GM23338 (cell line): ENCODE measurements around the gene EIF2A. TPM values are rescaled to one million over a fixed set of nuclear protein-coding genes. Genes with fewer than 3 reads are reported as not detected.

Source experiments
- ATAC-seq: fragments of 200-7000 bp; cut with Tn5 transposase; 3 replicates; pipeline ENCODE4 v1.9.1; 2020
- DNase-seq: peaks from one replicate; pipeline ENCODE4 v3.0.0-alpha.2; 2015; ENCODE audit warnings: low spot score
- H2AFZ ChIP-seq: fragments of 200-600 bp; sonication (generic); 2 replicates; pipeline ENCODE4 v1.8.0; 2016; ENCODE audit warnings: antibody characterized with exemption, mild to moderate bottlenecking, moderate library complexity
- H3F3A ChIP-seq: fragments of 200-600 bp; sonication (generic); replicated peaks from 2 replicates; pipeline ENCODE4 v1.8.0; 2017; ENCODE audit warnings: antibody characterized with exemption, mixed run types, low read depth
- H3K27ac ChIP-seq: fragments of 200-600 bp; sonication (generic); 2 replicates; pipeline ENCODE4 v1.6.1; 2016; ENCODE audit warnings: low read depth
- H3K27me3 ChIP-seq: fragments of 200-600 bp; sonication (generic); 2 replicates; pipeline ENCODE4 v1.8.0; 2016; ENCODE audit warnings: mild to moderate bottlenecking, mixed run types, moderate library complexity; ENCODE audit not compliant: insufficient read depth
- H3K36me3 ChIP-seq: fragments of 200-600 bp; sonication (generic); 2 replicates; pipeline ENCODE4 v1.8.0; 2016; ENCODE audit warnings: mild to moderate bottlenecking; ENCODE audit not compliant: insufficient read depth
- H3K4me1 ChIP-seq: fragments of 200-600 bp; sonication (generic); 2 replicates; pipeline ENCODE4 v1.8.0; 2016; ENCODE audit warnings: mild to moderate bottlenecking, moderate library complexity; ENCODE audit not compliant: insufficient read depth
- H3K4me2 ChIP-seq: fragments of 200-600 bp; sonication (generic); 2 replicates; pipeline ENCODE4 v1.7.1; 2017; ENCODE audit warnings: mixed run types
- H3K4me3 ChIP-seq: fragments of 200-600 bp; sonication (generic); 2 replicates; pipeline ENCODE4 v1.6.1; 2016; ENCODE audit warnings: mixed run types
- H3K79me2 ChIP-seq: fragments of 200-600 bp; sonication (generic); replicated peaks from 2 replicates; pipeline ENCODE4 v1.8.0; 2017; ENCODE audit warnings: mild to moderate bottlenecking; ENCODE audit not compliant: insufficient read depth
- H3K9me2 ChIP-seq: fragments of 200-600 bp; sonication (generic); 2 replicates; pipeline ENCODE4 v1.8.0; 2017; ENCODE audit not compliant: insufficient read depth
- H4K20me1 ChIP-seq: fragments of 200-600 bp; sonication (generic); replicated peaks from 2 replicates; pipeline ENCODE4 v1.8.0; 2017; ENCODE audit warnings: mild to moderate bottlenecking; ENCODE audit not compliant: insufficient read depth
- H3K27ac Mint-ChIP-seq: 2 replicates; pipeline ENCODE4 v1.8.0; 2020; ENCODE audit warnings: inconsistent platforms, mild to moderate bottlenecking, moderate library complexity, mixed read lengths
- H3K27me3 Mint-ChIP-seq: 3 replicates; pipeline ENCODE4 v1.8.0; 2022; ENCODE audit warnings: low read depth, mild to moderate bottlenecking, moderate library complexity, mixed read lengths, inconsistent platforms; ENCODE audit not compliant: insufficient read depth, poor library complexity
- H3K36me3 Mint-ChIP-seq: 3 replicates; pipeline ENCODE4 v1.8.0; 2021; ENCODE audit warnings: low read depth, mild to moderate bottlenecking, inconsistent platforms, moderate library complexity, mixed read lengths
- H3K4me1 Mint-ChIP-seq: 3 replicates; pipeline ENCODE4 v1.8.0; 2020; ENCODE audit warnings: mild to moderate bottlenecking, inconsistent platforms, mixed read lengths
- H3K4me3 Mint-ChIP-seq: 3 replicates; pipeline ENCODE4 v1.8.0; 2021; ENCODE audit warnings: moderate library complexity, mild to moderate bottlenecking, inconsistent platforms, mixed read lengths
- H3K9me3 Mint-ChIP-seq: 3 replicates; pipeline ENCODE4 v1.8.0; 2020; ENCODE audit warnings: moderate library complexity, mild to moderate bottlenecking, inconsistent platforms, mixed read lengths
- CREB1 ChIP-seq: fragments of 250-450 bp; sonication (Bioruptor Pico); IDR thresholded peaks from 2 replicates; pipeline ENCODE4 v1.5.0; 2020; ENCODE audit warnings: low read depth, mild to moderate bottlenecking, moderate library complexity
- CTCF ChIP-seq, 2 experiments: fragments of 200-600 bp in 1 of 2; sonication (generic) in 1 of 2; conservative IDR thresholded peaks; 2 replicates each; pipeline versions ENCODE4 v1.5.1 to v1.6.1; 2016 to 2017; ENCODE audit warnings: antibody characterized with exemption in 2 of 2, low read depth in 2 of 2, mild to moderate bottlenecking in 2 of 2, moderate library complexity in 1 of 2
- EZH2 ChIP-seq: fragments of 200-600 bp; sonication (generic); IDR thresholded peaks from one replicate; pipeline ENCODE4 v1.8.0; 2017; ENCODE audit warnings: antibody characterized with exemption, mild to moderate bottlenecking, low read depth; ENCODE audit not compliant: unreplicated experiment
- EZH2phosphoT487 ChIP-seq: fragments of 200-600 bp; sonication (generic); IDR thresholded peaks from one replicate; pipeline ENCODE4 v1.8.1; 2018; ENCODE audit warnings: antibody characterized with exemption; ENCODE audit not compliant: unreplicated experiment
- JUNB ChIP-seq: IDR thresholded peaks from one replicate; pipeline ENCODE4 v1.6.1; 2016; ENCODE audit warnings: antibody characterized with exemption; ENCODE audit not compliant: unreplicated experiment
- NANOG ChIP-seq: IDR thresholded peaks from 2 replicates; pipeline ENCODE4 v1.6.1; 2016; ENCODE audit warnings: antibody characterized with exemption, borderline replicate concordance
- POLR2AphosphoS5 ChIP-seq: IDR thresholded peaks from 2 replicates; pipeline ENCODE4 v1.6.1; 2016; ENCODE audit warnings: antibody characterized with exemption, low read depth
- REST ChIP-seq: IDR thresholded peaks from one replicate; pipeline ENCODE4 v1.6.1; 2018; ENCODE audit warnings: antibody characterized with exemption; ENCODE audit not compliant: unreplicated experiment
- STAT1 ChIP-seq: IDR thresholded peaks from one replicate; pipeline ENCODE4 v1.6.1; 2016; ENCODE audit warnings: antibody characterized with exemption; ENCODE audit not compliant: unreplicated experiment
- ZNF114 ChIP-seq: fragments of 250-450 bp; sonication (Bioruptor Pico); IDR thresholded peaks from 2 replicates; pipeline ENCODE4 v1.5.0; 2020; ENCODE audit warnings: mild to moderate bottlenecking, moderate library complexity
- ZNF331 ChIP-seq: fragments of 250-450 bp; sonication (Bioruptor Pico); IDR thresholded peaks from 2 replicates; pipeline ENCODE4 v1.5.0; 2020; ENCODE audit warnings: low read depth, mild to moderate bottlenecking, moderate library complexity
- polyA plus RNA-seq: library from polyadenylated mRNA; unstranded; fragments of >200 nt; fragmentation: Nextera tagmentation; extraction: Ambion mirVana; gene quantifications from 2 replicates; pipeline ENCODE4 v1.2.1, GENCODE V29; 2016
- total RNA-seq: library from RNA; depleted of rRNA; stranded (reverse); fragments of >200 nt; shearing (Covaris generic); gene quantifications from 2 replicates; pipeline ENCODE4 v1.2.3, GENCODE V29; 2014
- TF ChIP-seq, protein P1 (sequence below): IDR thresholded peaks from 2 replicates; pipeline ENCODE4 v1.6.1; 2016; ENCODE audit warnings: antibody characterized with exemption

The EIF2A gene
- total and polyA plus RNA-seq, 2 experiments from 2014 or later = 95.2 to 153 TPM

- TF ChIP-seq REST (no peak), EZH2phosphoT487 (no peak), CTCF (conservative IDR thresholded peaks at IDR 0.05; ENCODE audit: low read depth in 2 of 2) (no peak), ZNF331 (no peak), STAT1 (no peak), CREB1 (CRISPR knock-in tag) (no peak), ZNF114 (no peak)
These were observed 66.4 kb downstream of the EIF2A start (continued) for GRCh38 chr3:150613034-150613433.

DNA sequence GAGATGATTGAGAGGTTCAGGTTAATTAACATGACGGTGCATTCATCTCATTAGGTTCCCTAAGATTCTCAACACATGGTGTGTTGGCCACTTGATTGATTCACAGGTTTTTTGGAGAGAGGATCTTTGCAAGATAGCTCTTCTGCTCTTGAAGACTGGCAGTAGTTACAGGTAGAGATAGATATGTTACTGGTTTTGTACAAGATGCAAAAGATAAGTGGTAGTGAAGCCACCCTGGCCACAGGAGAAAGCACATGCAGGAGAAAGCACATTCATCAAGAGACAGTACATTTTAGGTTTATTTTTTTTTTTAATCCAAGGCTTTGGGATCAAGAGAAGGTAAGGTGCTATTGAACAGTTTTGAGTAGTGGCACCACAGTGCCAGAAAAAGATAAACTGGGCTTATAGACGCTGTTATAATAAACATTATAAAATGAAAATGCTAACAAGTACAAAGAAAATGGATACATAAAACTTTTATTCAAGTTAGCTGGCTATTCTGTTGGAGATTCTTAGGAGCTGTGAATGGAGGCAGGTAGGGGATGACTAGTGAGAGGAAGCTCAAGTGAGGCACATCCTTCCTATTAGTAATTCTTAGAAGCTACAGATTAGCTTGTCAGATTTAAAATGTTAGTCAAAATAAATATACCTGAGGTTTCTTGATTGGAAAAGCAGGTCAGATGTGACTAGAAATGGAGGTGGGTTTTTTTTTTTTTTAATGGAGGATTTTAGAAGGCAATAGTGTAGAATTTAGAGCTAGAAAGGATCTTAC is 67.3 kb downstream of the EIF2A start:
- ATAC-seq (no peak), DNase-seq (no peak)
- Mint-ChIP-seq H3K9me3 (peaks cover 3% of the 10 kb centered on the region; the same call in 1 of the 3 replicates), H3K27ac (no peak overlapping the region), H3K4me1 (peaks cover 14% of the 10 kb centered on the region), H3K36me3 (peaks cover 64% of the 10 kb centered on the region), H3K27me3 (peaks cover 4% of the 10 kb centered on the region), H3K4me3 (no peak overlapping the region)
- Histone ChIP-seq H4K20me1 (peaks cover 17% of the 10 kb centered on the region), H3K36me3 (no peaks in the 10 kb centered on the region), H3K4me1 (no peaks in the 10 kb centered on the region), H3F3A (no peaks in the 10 kb centered on the region), H3K27ac (no peak overlapping the region), H3K27me3 (no peaks in the 10 kb centered on the region), H2AFZ (no peak overlapping the region), H3K79me2 (peaks cover 90% of the 10 kb centered on the region), H3K4me3 (no peak overlapping the region), H3K4me2 (no peak overlapping the region), H3K9me2 (no peaks in the 10 kb centered on the region)
- no peak for TF ChIP-seq EZH2phosphoT487
- no peak for TF ChIP-seq ZNF331
- no peak for TF ChIP-seq NANOG
- TF ChIP-seq POLR2AphosphoS5 = no peak
- no peak for TF ChIP-seq REST
- TF ChIP-seq JUNB = no peak
- TF ChIP-seq EZH2 = no peak
- TF ChIP-seq, protein P1, sequence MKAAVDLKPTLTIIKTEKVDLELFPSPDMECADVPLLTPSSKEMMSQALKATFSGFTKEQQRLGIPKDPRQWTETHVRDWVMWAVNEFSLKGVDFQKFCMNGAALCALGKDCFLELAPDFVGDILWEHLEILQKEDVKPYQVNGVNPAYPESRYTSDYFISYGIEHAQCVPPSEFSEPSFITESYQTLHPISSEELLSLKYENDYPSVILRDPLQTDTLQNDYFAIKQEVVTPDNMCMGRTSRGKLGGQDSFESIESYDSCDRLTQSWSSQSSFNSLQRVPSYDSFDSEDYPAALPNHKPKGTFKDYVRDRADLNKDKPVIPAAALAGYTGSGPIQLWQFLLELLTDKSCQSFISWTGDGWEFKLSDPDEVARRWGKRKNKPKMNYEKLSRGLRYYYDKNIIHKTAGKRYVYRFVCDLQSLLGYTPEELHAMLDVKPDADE = no peak
